AG09309 (cell line): ENCODE measurements around the gene NUDCD3.
A peak's percentile ranks its signal among the peaks of the same experiment; 100 is the strongest.

Experiments
- DNase-seq: peaks from one replicate; pipeline ENCODE4 v3.0.0-alpha.2; 2010; ENCODE audit warnings: low read depth
- H3K4me3 ChIP-seq: 2 replicates; pipeline ENCODE4 v1.5.1; 2011; ENCODE audit warnings: mild to moderate bottlenecking, low read depth, low read length, moderate library complexity; ENCODE audit not compliant: control insufficient read depth
- TF ChIP-seq, protein P1 (sequence below): IDR thresholded peaks from 2 replicates; pipeline ENCODE4 v1.5.1; 2011; ENCODE audit warnings: mild to moderate bottlenecking, low read depth, low read length, inconsistent platforms; ENCODE audit not compliant: insufficient read depth, control insufficient read depth; ENCODE audit errors: missing control alignments

NUDCD3 gene

GRCh38 chr7:44375236-44375699 lies 115.2 kb downstream of the NUDCD3 start:
- DNase-seq, result no peak
- no peak overlapping the region for H3K4me3 ChIP-seq
- TF ChIP-seq, protein P1, sequence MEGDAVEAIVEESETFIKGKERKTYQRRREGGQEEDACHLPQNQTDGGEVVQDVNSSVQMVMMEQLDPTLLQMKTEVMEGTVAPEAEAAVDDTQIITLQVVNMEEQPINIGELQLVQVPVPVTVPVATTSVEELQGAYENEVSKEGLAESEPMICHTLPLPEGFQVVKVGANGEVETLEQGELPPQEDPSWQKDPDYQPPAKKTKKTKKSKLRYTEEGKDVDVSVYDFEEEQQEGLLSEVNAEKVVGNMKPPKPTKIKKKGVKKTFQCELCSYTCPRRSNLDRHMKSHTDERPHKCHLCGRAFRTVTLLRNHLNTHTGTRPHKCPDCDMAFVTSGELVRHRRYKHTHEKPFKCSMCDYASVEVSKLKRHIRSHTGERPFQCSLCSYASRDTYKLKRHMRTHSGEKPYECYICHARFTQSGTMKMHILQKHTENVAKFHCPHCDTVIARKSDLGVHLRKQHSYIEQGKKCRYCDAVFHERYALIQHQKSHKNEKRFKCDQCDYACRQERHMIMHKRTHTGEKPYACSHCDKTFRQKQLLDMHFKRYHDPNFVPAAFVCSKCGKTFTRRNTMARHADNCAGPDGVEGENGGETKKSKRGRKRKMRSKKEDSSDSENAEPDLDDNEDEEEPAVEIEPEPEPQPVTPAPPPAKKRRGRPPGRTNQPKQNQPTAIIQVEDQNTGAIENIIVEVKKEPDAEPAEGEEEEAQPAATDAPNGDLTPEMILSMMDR, result peak; percentile 20

DNA sequence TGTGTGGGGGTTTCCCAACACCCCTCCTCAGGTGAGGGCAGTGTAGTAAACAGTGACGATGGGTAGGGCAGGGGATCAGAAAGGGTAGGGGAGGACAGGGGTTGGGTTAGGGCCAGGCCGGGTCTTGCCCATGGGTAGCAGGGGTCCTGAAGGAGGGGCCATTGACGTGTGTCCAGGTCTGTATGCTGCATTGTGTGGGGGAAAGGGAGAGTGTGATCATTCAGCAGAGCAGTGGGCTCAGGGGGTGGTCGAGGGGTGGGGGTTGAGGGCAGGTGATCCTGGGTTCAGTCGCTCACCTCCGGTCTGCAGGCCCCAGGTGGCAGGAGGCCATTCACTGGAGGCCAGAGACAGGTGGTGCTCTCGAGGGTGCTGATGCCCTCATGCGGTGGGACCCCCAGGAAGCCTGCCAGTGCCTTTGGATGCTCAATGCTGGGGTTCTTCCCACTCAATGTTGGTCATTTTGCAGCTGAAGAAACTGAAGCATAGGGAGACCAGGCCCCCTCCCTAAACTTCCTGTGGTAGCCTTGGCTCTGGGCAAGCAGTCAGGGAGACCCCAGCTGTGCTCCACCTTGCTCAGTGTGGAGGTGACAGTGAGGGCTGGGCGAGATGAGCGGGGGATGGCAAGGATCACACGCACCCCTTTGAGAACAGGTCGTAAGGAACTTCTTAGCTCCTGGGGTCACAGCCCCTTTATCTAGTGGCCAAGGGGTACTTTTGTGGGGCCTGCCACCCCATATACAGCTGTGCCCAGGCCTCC lies 116.3 kb downstream of the NUDCD3 start:
- TF ChIP-seq, protein P1, result no peak
- H3K4me3 ChIP-seq, result no peak overlapping the region
- DNase-seq, result no peak

GRCh38 chr7:44373418-44373740 lies 117.1 kb downstream of the NUDCD3 start:
- TF ChIP-seq, protein P1, result no peak
- DNase-seq, result no peak
- no peak overlapping the region for H3K4me3 ChIP-seq

GRCh38 chr7:44372560-44373417 lies 117.7 kb downstream of the NUDCD3 start:
- TF ChIP-seq, protein P1, result no peak
- no peak overlapping the region for H3K4me3 ChIP-seq
- no peak for DNase-seq

DNA sequence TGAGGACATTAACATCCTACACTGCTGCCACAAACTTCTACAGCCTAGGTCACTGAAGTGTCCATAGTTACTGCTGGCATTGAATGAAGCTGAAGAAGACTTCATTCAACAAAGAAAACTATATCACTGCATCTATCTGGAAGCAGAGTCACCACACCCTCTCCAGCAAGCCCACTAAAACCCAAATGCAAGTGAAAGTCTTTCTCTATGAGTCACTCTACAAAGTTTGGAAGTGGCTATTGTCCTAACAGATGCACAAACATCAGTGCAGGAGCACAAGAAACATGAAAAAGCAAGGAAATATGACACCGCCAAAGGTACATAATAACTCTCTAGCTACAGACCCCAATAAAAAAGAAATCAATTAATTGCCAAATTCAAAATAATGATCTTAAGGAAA lies 121.6 kb downstream of the NUDCD3 start:
- DNase-seq, result no peak

GRCh38 chr7:44368455-44368854 lies 122.0 kb downstream of the NUDCD3 start:
- DNase-seq, result no peak
- no peak overlapping the region for H3K4me3 ChIP-seq
- TF ChIP-seq, protein P1, result no peak

More for the DNA sequence above, 121.6 kb downstream of the NUDCD3 start:
- TF ChIP-seq, protein P1, result no peak
- H3K4me3 ChIP-seq, result no peak overlapping the region
